Natural killer cell treated with Interleukin-12 subunit alpha and Interleukin-12 subunit beta and Interleukin-15 and Interleukin-18, amount 100 ng/mL, for 72 hours (primary cell): Measurements from ENCODE around the gene HRH3. TPM values are rescaled to one million over a fixed set of nuclear protein-coding genes. Genes with fewer than 3 reads are reported as not detected.

ENCODE experiments used
- ATAC-seq, 2 donors: fragments of 150-1000 bp; cut with Tn5 transposase in 1 of 2; sonication (Bioruptor Pico), chemical (Tn5 transposase) in 1 of 2; 2 replicates each; pipeline ENCODE4 v1.10.0; 2021
- DNase-seq: peaks from one replicate; pipeline ENCODE4 v3.0.0; 2022; ENCODE audit warnings: low spot score
- H3K27ac Mint-ChIP-seq, 2 donors: 1 replicate in 1 of 2; 2 replicates in 1 of 2; pipeline ENCODE4 v1.8.0; 2022; ENCODE audit warnings: mixed read lengths in 2 of 2, mild to moderate bottlenecking in 1 of 2, moderate library complexity in 1 of 2
- H3K27me3 Mint-ChIP-seq, 2 donors: 1 replicate in 1 of 2; 2 replicates in 1 of 2; pipeline ENCODE4 v1.8.0; 2022; ENCODE audit warnings: mixed read lengths in 2 of 2
- H3K36me3 Mint-ChIP-seq: one replicate; pipeline ENCODE4 v1.8.0; 2022; ENCODE audit warnings: mixed read lengths
- H3K4me1 Mint-ChIP-seq, 2 donors: 1 replicate in 1 of 2; 2 replicates in 1 of 2; pipeline ENCODE4 v1.8.0; 2022; ENCODE audit warnings: low read depth in 2 of 2, mixed read lengths in 2 of 2, mild to moderate bottlenecking in 1 of 2
- H3K4me3 Mint-ChIP-seq: one replicate; pipeline ENCODE4 v1.8.0; 2022; ENCODE audit warnings: mixed read lengths
- H3K9me3 Mint-ChIP-seq: 2 replicates; pipeline ENCODE4 v1.8.0; 2022; ENCODE audit warnings: mixed read lengths
- total RNA-seq, 2 donors: library from RNA; stranded (reverse); gene quantifications; one replicate each; pipeline ENCODE4 v1.2.3, GENCODE V29; 2022

The HRH3 gene
- total RNA-seq, 2 donors from 2014 or later, result not detected

DNA sequence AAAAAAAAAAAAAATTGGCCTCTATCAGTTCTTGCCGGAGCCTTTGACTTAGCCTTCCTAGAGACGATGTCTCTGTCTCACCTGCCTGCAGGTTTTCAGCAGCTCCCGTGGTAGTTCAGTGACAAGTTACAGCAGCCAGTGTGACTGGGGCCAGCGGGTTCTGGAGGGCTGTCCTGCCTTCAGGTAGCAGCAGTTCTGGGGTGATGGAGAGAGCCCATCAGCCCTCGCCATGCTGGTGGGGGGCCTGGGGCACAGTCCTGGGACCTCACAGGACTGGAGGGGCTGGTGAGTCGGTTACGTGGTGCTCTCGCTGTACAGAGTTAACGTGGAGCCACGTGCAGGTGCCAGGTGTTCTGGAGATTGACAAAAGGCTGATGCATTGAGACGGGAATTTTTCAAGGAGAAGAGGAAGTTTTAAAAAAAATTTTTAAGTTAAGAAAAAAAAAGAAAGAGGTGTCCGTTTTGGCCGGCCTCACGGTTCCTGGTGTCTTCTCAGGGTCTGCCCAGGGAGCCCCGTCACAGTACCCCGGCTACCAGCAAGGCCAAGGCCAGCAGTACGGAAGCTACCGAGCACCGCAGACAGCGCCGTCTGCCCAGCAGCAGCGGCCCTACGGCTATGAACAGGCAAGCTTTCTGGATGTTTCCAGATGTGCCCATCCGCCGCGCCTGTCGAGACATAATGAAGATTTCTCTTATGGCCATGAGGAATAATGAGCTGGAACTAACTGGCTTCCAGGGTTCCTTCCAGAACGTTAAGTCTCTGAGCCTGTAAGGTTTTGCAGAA is 45.9 kb downstream of the HRH3 start:
- no peaks in the 10 kb centered on the region for H3K9me3 Mint-ChIP-seq
- H3K36me3 Mint-ChIP-seq, result peaks cover 4% of the 10 kb centered on the region
- DNase-seq, result no peak
- peaks cover 0 to 3% of the 10 kb centered on the region in 2 donors for H3K4me1 Mint-ChIP-seq
- no peaks in the 10 kb centered on the region for H3K27me3 Mint-ChIP-seq
- no peak overlapping the region for H3K27ac Mint-ChIP-seq
- H3K4me3 Mint-ChIP-seq, result no peak overlapping the region
- no peak for ATAC-seq

DNA sequence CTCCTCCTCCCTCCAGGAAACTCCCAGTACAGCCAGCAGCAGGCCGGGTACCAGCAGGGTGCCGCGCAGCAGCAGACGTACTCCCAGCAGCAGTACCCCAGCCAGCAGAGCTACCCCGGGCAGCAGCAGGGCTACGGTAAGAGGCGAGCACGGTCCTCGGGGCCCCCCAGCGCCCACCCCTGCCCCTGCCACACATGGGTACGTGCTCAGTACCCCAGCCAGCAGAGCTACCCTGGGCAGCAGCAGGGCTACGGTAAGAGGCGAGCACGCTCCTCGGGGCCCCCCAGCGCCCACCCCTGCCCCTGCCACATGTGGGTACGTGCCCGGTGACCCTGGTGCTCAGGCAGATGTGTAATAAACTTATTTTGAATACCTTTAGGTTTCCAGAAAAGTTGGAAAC is 47.4 kb downstream of the HRH3 start:
- Mint-ChIP-seq H3K9me3 (no peaks in the 10 kb centered on the region), H3K27ac (no peak overlapping the region), H3K36me3 (peaks cover 4% of the 10 kb centered on the region), H3K27me3 (no peaks in the 10 kb centered on the region), H3K4me1 (peaks cover 0 to 3% of the 10 kb centered on the region in 2 donors), H3K4me3 (no peak overlapping the region)
- DNase-seq (no peak), ATAC-seq (no peak)

DNA sequence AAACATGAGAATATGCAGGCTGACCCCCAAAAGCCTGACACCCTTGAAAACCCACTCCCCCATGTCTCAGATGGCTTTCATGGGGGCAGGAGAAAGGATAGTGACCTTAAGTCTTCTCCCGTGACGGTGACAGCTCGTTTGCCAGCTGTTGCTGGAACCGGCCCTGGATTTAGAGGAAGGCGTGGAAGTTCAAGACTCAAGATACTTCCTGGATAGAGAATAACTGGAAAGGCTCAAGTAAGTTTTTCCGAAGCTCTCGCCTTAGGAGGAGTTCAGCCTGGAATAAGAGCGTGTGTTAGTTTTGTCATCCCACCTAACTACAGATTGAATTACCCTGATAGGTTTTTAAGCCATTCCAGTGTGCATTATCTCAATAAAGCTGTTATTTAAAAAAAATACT is 48.8 kb downstream of the HRH3 start:
- DNase-seq (no peak), ATAC-seq (no peak)
- Mint-ChIP-seq H3K4me3 (no peak overlapping the region), H3K27ac (no peak overlapping the region), H3K36me3 (peaks cover 4% of the 10 kb centered on the region), H3K27me3 (no peaks in the 10 kb centered on the region), H3K4me1 (peaks cover 0 to 3% of the 10 kb centered on the region in 2 donors), H3K9me3 (no peaks in the 10 kb centered on the region)

DNA sequence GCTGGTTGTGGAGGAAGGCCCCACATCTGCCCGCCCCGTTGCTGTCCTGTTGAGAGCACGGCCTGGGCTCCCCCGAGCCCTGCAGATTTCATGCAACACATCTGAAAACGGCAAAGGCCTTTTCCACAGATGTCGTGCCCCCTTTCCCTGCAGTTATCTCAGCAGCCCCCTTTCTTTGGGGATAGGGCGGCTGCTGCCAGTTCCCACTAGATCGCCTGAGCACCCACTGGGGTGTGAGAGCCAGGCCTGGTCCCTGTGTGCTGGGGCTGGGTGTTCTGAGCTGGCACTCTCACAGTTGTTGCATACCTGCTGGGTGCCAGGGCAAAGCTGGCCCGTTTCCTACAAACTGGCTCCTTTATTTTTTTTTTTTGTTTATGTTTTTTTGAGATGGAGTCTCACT is 49.5 kb downstream of the HRH3 start:
- H3K4me1 Mint-ChIP-seq, result peaks cover 0 to 3% of the 10 kb centered on the region in 2 donors
- no peaks in the 10 kb centered on the region for H3K9me3 Mint-ChIP-seq
- H3K27ac Mint-ChIP-seq, result no peak overlapping the region
- H3K4me3 Mint-ChIP-seq, result no peak overlapping the region
- H3K36me3 Mint-ChIP-seq, result peaks cover 4% of the 10 kb centered on the region
- no peak for ATAC-seq
- DNase-seq, result no peak
- no peaks in the 10 kb centered on the region for H3K27me3 Mint-ChIP-seq

DNA sequence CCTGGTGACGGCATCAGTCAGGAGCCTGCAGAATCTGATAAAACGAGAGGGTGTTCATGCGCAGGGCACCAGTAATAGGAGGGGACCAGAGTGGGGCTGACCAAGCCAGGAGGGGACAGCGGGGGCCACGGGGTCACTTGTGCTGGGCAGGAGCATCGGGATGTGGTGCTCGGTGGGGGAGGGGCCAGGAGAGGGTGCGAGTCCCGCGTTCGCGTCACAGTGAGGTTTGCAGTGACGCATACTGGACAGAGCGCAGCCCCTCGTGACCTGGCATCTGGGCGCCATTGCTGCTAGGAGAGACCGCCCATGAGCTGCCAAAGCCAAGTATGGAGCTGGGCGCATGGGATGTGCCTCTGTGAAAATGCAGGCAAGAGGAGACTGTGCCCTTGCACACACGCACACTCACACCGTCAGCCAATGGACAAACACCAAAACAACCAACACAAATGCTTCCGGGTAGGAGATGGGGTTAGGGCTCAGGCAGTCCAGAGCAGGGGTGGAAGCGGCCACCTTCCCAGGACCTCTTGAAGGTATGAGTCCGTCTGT is 51.1 kb downstream of the HRH3 start:
- Mint-ChIP-seq H3K27ac (no peak overlapping the region), H3K9me3 (no peaks in the 10 kb centered on the region), H3K27me3 (no peaks in the 10 kb centered on the region), H3K4me3 (no peak overlapping the region), H3K36me3 (peaks cover 1% of the 10 kb centered on the region), H3K4me1 (no peaks in the 10 kb centered on the region)
- DNase-seq (no peak), ATAC-seq (no peak)

DNA sequence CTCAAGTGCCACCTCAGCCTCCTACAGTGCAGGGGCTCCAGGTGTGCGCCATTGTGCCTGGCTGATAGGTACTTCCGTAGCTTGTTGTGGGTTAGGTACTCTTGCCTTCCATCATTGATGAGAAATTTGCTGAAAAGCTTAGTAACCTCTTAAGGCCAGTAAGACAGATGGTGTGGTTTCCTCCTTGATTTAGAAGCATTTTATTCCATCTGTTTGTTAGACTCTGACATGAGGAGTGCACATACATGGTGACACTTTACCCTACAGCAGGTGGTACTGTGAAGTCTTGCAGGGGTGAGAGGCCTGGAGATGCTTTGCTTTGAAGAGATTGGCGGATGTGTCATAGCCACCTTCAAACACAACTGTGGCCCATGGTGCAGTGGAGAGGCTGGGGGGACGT is 52.0 kb downstream of the HRH3 start:
- ATAC-seq (no peak), DNase-seq (no peak)
- Mint-ChIP-seq H3K4me3 (no peak overlapping the region), H3K36me3 (no peaks in the 10 kb centered on the region), H3K27ac (no peak overlapping the region), H3K4me1 (no peaks in the 10 kb centered on the region), H3K27me3 (no peaks in the 10 kb centered on the region), H3K9me3 (no peaks in the 10 kb centered on the region)

DNA sequence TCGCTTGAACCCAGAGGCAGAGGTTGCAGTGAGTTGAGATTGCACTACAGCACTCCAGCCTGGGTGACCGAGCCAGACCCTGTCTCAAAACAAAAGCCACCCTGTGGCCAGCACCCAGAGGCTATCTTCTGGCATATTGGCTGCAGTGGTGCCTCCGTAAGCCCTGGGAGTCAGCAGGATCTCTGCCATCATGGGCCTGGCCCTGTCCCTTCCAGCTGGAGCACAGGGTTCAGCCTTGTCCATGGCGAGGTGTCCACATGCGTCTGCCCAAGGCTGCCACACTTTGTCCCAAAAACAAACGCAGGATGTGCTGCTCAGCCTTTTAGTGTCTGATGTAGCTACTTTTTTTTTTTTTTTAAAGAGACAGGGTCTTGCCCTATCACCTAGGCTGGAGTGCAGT is 52.6 kb downstream of the HRH3 start:
- Mint-ChIP-seq H3K27ac (no peak overlapping the region), H3K27me3 (no peaks in the 10 kb centered on the region), H3K9me3 (no peaks in the 10 kb centered on the region), H3K4me1 (no peaks in the 10 kb centered on the region), H3K36me3 (no peaks in the 10 kb centered on the region), H3K4me3 (no peak overlapping the region)
- no peak for ATAC-seq
- no peak for DNase-seq

DNA sequence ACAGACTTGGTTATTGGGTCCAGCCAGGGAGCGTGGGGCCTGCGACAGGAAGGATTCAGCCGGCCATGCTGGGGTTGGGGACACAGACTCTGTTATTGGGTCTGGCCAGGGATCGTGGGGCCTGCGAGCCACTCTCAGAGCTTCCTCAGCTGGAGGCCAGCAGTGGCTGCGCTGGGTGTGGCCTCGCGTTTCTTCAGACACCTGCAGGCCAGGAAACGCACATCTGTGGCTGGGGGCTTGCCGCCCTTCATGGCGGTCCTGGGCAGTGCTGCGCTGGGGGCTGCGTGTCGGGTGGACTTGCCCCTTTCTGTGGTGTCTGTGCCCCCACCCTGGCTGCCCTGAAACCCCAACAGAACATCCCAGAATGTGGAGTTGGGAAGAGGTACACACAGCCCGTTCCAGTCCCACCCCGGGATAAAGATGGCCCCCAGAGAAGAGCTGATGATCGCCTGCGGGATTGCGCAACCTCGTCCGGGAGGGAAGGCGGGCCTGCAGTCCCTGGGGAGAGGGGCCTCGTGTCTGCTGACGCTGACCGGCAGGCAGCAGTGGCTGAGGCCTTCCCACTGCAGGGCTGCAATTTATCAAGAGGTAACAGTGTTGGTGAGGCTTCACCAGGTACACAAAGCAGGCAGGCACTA is 54.2 kb downstream of the HRH3 start:
- Mint-ChIP-seq H3K4me1 (no peaks in the 10 kb centered on the region), H3K9me3 (no peaks in the 10 kb centered on the region), H3K27me3 (no peaks in the 10 kb centered on the region), H3K36me3 (no peaks in the 10 kb centered on the region), H3K4me3 (no peak overlapping the region), H3K27ac (no peak overlapping the region)
- ATAC-seq (no peak), DNase-seq (no peak)

Other genes starting within 250 kb of the HRH3 start
- 10 to 100 TPM; 22.2 to 53.6 TPM for gene TAF4, start 154.4 kb downstream of the HRH3 start, total RNA-seq
- 10 to 100 TPM; 25.8 to 32.7 TPM for gene LSM14B, start 97.8 kb downstream of the HRH3 start, total RNA-seq
- gene PSMA7, start 76.9 kb downstream of the HRH3 start, total RNA-seq, result 100 to 1,000 TPM; 284 to 315 TPM
- 10 to 100 TPM; 21.2 to 45.0 TPM for gene SS18L1, start 76.5 kb downstream of the HRH3 start, total RNA-seq
- 10 to 100 TPM; 39.3 to 57.9 TPM for gene MTG2, start 37.2 kb downstream of the HRH3 start, total RNA-seq
- gene OSBPL2, start 18.2 kb upstream of the HRH3 start, total RNA-seq, result 10 to 100 TPM; 38.7 to 47.7 TPM
- gene ADRM1, start 82.7 kb upstream of the HRH3 start, total RNA-seq, result 100 to 1,000 TPM; 171 to 178 TPM
- gene LAMA5, start 147.0 kb upstream of the HRH3 start, total RNA-seq, result 1 to 10 TPM; 1.5 to 1.9 TPM
- gene RPS21, start 166.8 kb upstream of the HRH3 start, total RNA-seq, result 1,000 to 10,000 TPM; 1,109 to 1,318 TPM
- 1 to 10 TPM; 9.4 to 9.5 TPM for gene CABLES2, start 187.0 kb upstream of the HRH3 start, total RNA-seq
- gene RBBP8NL, start 207.3 kb upstream of the HRH3 start, total RNA-seq, result not detected